Tibial nerve (tissue), 3 donors: ENCODE data around the gene ABCB10.

Source experiments
- POLR2A ChIP-seq, 2 donors: fragments of 450-650 bp; IDR thresholded peaks; one replicate each; pipeline ENCODE4 v1.6.1; 2017; ENCODE audit warnings: antibody characterized with exemption in 2 of 2, mild to moderate bottlenecking in 2 of 2, moderate library complexity in 2 of 2
- TF ChIP-seq, protein P1 (sequence below), 5 experiments: fragments of 200-600 bp in 3 of 5; fragments of 450-650 bp in 2 of 5; sonication (generic) in 3 of 5; IDR thresholded peaks; one replicate each; pipeline ENCODE4 v1.5.1; 2016 to 2019; ENCODE audit warnings: antibody characterized with exemption in 5 of 5, mild to moderate bottlenecking in 3 of 5, moderate library complexity in 2 of 5

DNA sequence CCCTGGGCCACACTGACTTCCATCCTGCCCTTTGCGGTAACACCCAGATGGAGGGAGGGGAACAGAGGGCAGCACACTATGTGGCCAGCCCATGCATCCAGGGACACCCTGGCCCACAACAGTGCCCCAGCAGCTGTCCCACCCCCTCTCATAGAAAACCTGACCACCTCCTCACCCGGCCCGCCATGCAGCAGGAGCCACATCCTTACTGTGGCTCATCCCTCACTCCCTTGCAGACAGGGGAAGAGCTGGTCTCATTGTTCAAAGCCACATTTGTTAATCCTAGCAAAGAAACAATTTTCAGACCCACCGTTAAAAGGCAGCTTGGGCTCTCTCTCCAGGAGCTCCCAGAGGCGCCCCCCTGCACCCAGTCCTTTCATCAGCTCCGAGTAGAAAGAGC is 27.2 kb downstream of the ABCB10 start:
- TF ChIP-seq, protein P1, sequence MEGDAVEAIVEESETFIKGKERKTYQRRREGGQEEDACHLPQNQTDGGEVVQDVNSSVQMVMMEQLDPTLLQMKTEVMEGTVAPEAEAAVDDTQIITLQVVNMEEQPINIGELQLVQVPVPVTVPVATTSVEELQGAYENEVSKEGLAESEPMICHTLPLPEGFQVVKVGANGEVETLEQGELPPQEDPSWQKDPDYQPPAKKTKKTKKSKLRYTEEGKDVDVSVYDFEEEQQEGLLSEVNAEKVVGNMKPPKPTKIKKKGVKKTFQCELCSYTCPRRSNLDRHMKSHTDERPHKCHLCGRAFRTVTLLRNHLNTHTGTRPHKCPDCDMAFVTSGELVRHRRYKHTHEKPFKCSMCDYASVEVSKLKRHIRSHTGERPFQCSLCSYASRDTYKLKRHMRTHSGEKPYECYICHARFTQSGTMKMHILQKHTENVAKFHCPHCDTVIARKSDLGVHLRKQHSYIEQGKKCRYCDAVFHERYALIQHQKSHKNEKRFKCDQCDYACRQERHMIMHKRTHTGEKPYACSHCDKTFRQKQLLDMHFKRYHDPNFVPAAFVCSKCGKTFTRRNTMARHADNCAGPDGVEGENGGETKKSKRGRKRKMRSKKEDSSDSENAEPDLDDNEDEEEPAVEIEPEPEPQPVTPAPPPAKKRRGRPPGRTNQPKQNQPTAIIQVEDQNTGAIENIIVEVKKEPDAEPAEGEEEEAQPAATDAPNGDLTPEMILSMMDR (IDR thresholded peaks at IDR 0.05) = no peak
- no peak for TF ChIP-seq POLR2A (IDR thresholded peaks at IDR 0.05)
